Mesenchymal stem cell (in vitro differentiated cells and primary cell): ENCODE data around the gene CEND1.

Experiments
- DNase-seq: peaks from one replicate; pipeline ENCODE4 v3.0.0-alpha.2; 2013
- H2AFZ ChIP-seq: one replicate; pipeline ENCODE4 v1.6.1; 2013; ENCODE audit warnings: low read depth, mild to moderate bottlenecking, control low read depth, inconsistent platforms, low read length, moderate library complexity
- H2AK5ac ChIP-seq: 2 replicates; pipeline ENCODE4 v1.6.1; 2013; ENCODE audit warnings: low read length, moderate library complexity, mild to moderate bottlenecking, inconsistent platforms; ENCODE audit not compliant: severe bottlenecking
- H2BK120ac ChIP-seq: one replicate; pipeline ENCODE4 v1.6.1; 2013; ENCODE audit warnings: low read depth, mild to moderate bottlenecking, inconsistent platforms, low read length, moderate library complexity
- H2BK12ac ChIP-seq, 2 experiments: one replicate each; pipeline ENCODE4 v1.6.1; 2013; ENCODE audit warnings: inconsistent platforms in 2 of 2, low read length in 2 of 2, mild to moderate bottlenecking in 2 of 2, moderate library complexity in 2 of 2, control low read depth in 1 of 2
- H2BK15ac ChIP-seq: one replicate; pipeline ENCODE4 v1.6.1; 2013; ENCODE audit warnings: mild to moderate bottlenecking, low read depth, inconsistent platforms; ENCODE audit not compliant: poor library complexity, severe bottlenecking
- H2BK5ac ChIP-seq: 2 replicates; pipeline ENCODE4 v1.6.1; 2013; ENCODE audit warnings: low read depth, mild to moderate bottlenecking, low read length, control low read depth, inconsistent platforms; ENCODE audit not compliant: poor library complexity, severe bottlenecking
- H3K14ac ChIP-seq, 2 experiments: one replicate each; pipeline ENCODE4 v1.6.1; 2013; ENCODE audit warnings: inconsistent platforms in 2 of 2, low read length in 2 of 2, control low read depth in 1 of 2, mild to moderate bottlenecking in 1 of 2, moderate library complexity in 1 of 2
- H3K18ac ChIP-seq, 2 experiments: one replicate each; pipeline ENCODE4 v1.6.1; 2013; ENCODE audit warnings: inconsistent platforms in 2 of 2, low read length in 2 of 2, control low read depth in 1 of 2, low read depth in 1 of 2, mild to moderate bottlenecking in 1 of 2
- H3K23ac ChIP-seq, 2 experiments: one replicate each; pipeline ENCODE4 v1.6.1; 2013; ENCODE audit warnings: inconsistent platforms in 2 of 2, low read length in 2 of 2, mild to moderate bottlenecking in 2 of 2, moderate library complexity in 2 of 2, control low read depth in 1 of 2
- H3K27ac ChIP-seq: 2 replicates; pipeline ENCODE4 v1.5.1; 2013; ENCODE audit warnings: mild to moderate bottlenecking, moderate library complexity, low read length, control low read depth, inconsistent platforms; ENCODE audit not compliant: poor library complexity, severe bottlenecking
- H3K27me3 ChIP-seq, 2 experiments: 2 replicates each; pipeline versions ENCODE4 v1.6.1 to v1.7.0; 2013; ENCODE audit warnings: low read length in 2 of 2, mild to moderate bottlenecking in 2 of 2, moderate library complexity in 2 of 2, control low read depth in 1 of 2, inconsistent platforms in 1 of 2; ENCODE audit not compliant: control insufficient read depth in 1 of 2, insufficient read depth in 1 of 2
- H3K36me3 ChIP-seq, 2 experiments: 2 replicates each; pipeline versions ENCODE4 v1.6.1 to v1.7.0; 2013; ENCODE audit warnings: low read length in 2 of 2, control low read depth in 1 of 2, inconsistent platforms in 1 of 2, low read depth in 1 of 2, mild to moderate bottlenecking in 1 of 2; ENCODE audit not compliant: insufficient read depth in 2 of 2, control insufficient read depth in 1 of 2
- H3K4ac ChIP-seq, 2 experiments: one replicate each; pipeline ENCODE4 v1.6.1; 2013; ENCODE audit warnings: inconsistent platforms in 2 of 2, low read length in 2 of 2, mild to moderate bottlenecking in 2 of 2, moderate library complexity in 2 of 2, control low read depth in 1 of 2, low read depth in 1 of 2
- H3K4me1 ChIP-seq: 2 replicates; pipeline ENCODE4 v1.6.1; 2013; ENCODE audit warnings: low read depth, low read length, control low read depth; ENCODE audit not compliant: control insufficient read depth, insufficient read depth
- H3K4me2 ChIP-seq: 2 replicates; pipeline ENCODE4 v1.6.1; 2013; ENCODE audit warnings: low read length, mild to moderate bottlenecking, inconsistent platforms; ENCODE audit not compliant: poor library complexity, severe bottlenecking
- H3K4me3 ChIP-seq, 2 experiments: 2 replicates each; pipeline versions ENCODE4 v1.5.1 to v1.7.0; 2013; ENCODE audit warnings: low read length in 2 of 2, mild to moderate bottlenecking in 2 of 2, control low read depth in 1 of 2, low read depth in 1 of 2; ENCODE audit not compliant: insufficient read depth in 1 of 2
- H3K79me1 ChIP-seq: replicated peaks from 2 replicates; pipeline ENCODE4 v1.6.1; 2013; ENCODE audit warnings: mild to moderate bottlenecking, control low read depth, low read length, inconsistent platforms; ENCODE audit not compliant: poor library complexity, severe bottlenecking
- H3K9ac ChIP-seq: 2 replicates; pipeline ENCODE4 v1.7.0; 2013; ENCODE audit warnings: mild to moderate bottlenecking, low read length, moderate library complexity
- H3K9me3 ChIP-seq: 2 replicates; pipeline ENCODE4 v1.7.0; 2013; ENCODE audit warnings: mild to moderate bottlenecking, low read length; ENCODE audit not compliant: control insufficient read depth
- H4K8ac ChIP-seq: one replicate; pipeline ENCODE4 v1.6.1; 2013; ENCODE audit warnings: inconsistent platforms, mild to moderate bottlenecking, low read length, moderate library complexity
- H4K91ac ChIP-seq: one replicate; pipeline ENCODE4 v1.6.1; 2013; ENCODE audit warnings: mild to moderate bottlenecking, low read length, inconsistent platforms
- WGBS: methylation state at CpG from one replicate; pipeline ENCODE4 v1.1.7; 2013; ENCODE audit warnings: mixed read lengths; 5-methylcytosine and 5-hydroxymethylcytosine counted together

Gene CEND1

DNA sequence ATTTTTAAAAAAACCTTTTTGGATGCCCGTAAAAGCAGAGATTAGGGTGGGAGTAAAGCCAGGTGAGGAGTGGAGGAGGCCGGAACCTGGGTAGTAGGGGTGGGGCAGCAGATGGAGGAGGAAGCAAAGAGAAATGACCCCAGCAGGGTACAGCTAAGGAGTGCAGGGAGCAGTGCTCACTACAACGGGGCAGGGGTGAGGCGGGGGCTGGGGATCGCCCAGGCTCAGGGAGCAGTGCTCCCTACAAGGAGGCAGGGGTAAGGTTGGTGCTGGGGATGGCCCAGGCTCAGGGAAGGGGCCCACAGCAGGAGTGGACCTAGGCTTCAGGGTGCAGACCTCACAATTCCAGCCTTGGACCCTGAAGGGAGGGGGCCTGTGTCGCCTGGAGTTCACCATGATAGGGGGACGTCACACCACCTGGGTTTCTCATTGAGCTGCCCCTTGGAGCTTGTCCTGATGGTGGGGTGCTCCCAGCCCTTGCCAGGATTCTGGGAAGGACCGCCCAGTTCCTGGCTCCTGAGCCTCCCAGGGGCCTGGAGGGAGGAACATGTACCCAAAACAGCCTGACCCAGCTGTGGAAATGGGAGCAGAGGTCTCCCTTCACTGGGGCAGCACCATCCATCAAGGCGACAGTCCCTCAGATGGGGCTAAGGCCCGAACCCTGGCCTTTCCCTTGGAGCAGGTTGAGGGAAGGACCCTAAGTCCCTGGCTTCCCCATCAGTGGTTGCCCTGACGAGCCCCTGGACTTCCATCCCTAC lies 26.0 kb upstream of the CEND1 start:
- no peak for DNase-seq
- Histone ChIP-seq H3K79me1 (peaks cover 13% of the 10 kb centered on the region), H3K9ac (no peak overlapping the region), H2BK12ac (no peak overlapping the region), H3K27me3 (no peaks in the 10 kb centered on the region), H3K23ac (peak overlapping the region in 1 of 2 experiments; percentile 74), H2BK120ac (no peak overlapping the region), H3K4me2 (no peak overlapping the region), H3K14ac (no peak overlapping the region), H3K27ac (no peak overlapping the region), H2BK5ac (no peak overlapping the region), H2BK15ac (no peak overlapping the region), H3K9me3 (no peaks in the 10 kb centered on the region), H3K18ac (peak overlapping the region in 1 of 2 experiments; percentile 7), H2AFZ (no peak overlapping the region), H2AK5ac (peak overlapping the region; percentile 13), H4K8ac (peak overlapping the region; percentile 51), H3K4me1 (peaks cover 34% of the 10 kb centered on the region), H4K91ac (no peak overlapping the region), H3K4ac (no peak overlapping the region), H3K36me3 (peaks cover 30 to 50% of the 10 kb centered on the region in 2 experiments), H3K4me3 (no peak overlapping the region)
- 91% methylated on average over 11 of the region's 11 CpGs for WGBS

DNA sequence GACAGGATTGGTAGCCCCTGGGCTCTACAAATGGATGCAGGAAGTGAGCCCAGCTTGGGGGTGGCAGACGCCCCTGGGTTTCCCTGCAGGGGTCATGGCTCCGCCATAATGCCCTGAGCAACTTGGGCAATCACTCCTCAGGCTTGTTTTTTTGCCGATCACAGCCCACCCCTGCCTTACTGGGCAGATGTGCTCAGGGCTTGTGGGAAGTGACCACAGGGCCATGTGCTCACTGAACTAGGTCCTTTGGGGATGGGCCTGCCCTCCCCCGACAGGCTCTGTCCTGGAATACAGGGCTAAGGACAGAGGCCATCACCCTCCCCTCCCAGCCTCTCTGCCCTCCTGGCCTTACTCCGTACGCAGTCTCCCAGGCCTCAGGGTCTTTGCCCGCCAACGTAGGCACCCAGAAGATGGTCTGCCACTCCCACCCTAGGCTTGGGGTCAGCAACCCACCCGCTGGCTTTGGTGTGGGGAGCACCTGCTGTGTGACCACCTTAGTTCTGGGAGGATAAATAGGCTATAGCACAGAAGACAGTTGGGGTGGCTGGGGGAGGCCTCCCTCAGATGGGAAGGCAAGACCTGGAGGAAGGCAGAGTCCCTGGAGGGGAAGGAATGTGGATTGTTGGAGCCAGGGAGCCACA lies 23.7 kb upstream of the CEND1 start:
- no peak overlapping the region for H3K4ac ChIP-seq
- H3K23ac ChIP-seq = no peak overlapping the region
- H2AFZ ChIP-seq = no peak overlapping the region
- peaks cover 30 to 48% of the 10 kb centered on the region in 2 experiments for H3K36me3 ChIP-seq
- no peaks in the 10 kb centered on the region for H3K27me3 ChIP-seq
- no peak overlapping the region for H3K27ac ChIP-seq
- no peak overlapping the region for H2BK12ac ChIP-seq
- no peak overlapping the region for H3K4me3 ChIP-seq
- peaks cover 22% of the 10 kb centered on the region for H3K4me1 ChIP-seq
- no peak overlapping the region for H2AK5ac ChIP-seq
- H3K9me3 ChIP-seq = no peaks in the 10 kb centered on the region
- peak overlapping the region; percentile 29 for H3K9ac ChIP-seq
- H2BK15ac ChIP-seq = no peak overlapping the region
- H4K8ac ChIP-seq = no peak overlapping the region
- 91% methylated on average over 9 of the region's 9 CpGs for WGBS
- H3K4me2 ChIP-seq = no peak overlapping the region
- H3K79me1 ChIP-seq = peaks cover 11% of the 10 kb centered on the region
- no peak overlapping the region for H2BK120ac ChIP-seq
- H2BK5ac ChIP-seq = no peak overlapping the region
- no peak overlapping the region for H4K91ac ChIP-seq
- DNase-seq = no peak
- H3K18ac ChIP-seq = no peak overlapping the region
- no peak overlapping the region for H3K14ac ChIP-seq

DNA sequence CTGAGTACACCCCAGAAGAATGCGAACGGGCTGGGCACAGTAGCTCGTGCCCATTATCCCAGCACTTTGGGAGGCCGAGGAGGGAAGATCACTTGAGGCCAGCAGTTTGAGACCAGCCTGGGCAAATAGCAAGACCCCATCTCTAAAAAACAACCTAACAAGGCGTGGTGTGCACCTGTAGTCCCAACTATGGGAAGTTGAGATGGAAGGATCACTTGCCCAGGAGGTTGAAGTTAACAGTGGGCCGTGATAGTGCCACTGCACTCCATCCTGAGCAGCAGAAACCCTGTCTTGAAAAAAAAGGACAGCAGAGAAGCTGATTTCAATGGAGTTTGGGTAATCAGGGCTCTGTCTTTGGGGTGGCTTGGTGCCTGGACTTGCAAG lies 23.2 kb upstream of the CEND1 start:
- Histone ChIP-seq H3K27ac (no peak overlapping the region), H3K14ac (no peak overlapping the region), H3K18ac (no peak overlapping the region), H2BK120ac (no peak overlapping the region), H3K27me3 (no peaks in the 10 kb centered on the region), H3K4me3 (no peak overlapping the region), H2AFZ (no peak overlapping the region), H3K9ac (no peak overlapping the region), H3K4me2 (no peak overlapping the region), H2AK5ac (no peak overlapping the region), H3K79me1 (peaks cover 12% of the 10 kb centered on the region), H2BK12ac (no peak overlapping the region), H3K4ac (no peak overlapping the region), H3K36me3 (peaks cover 30 to 48% of the 10 kb centered on the region in 2 experiments), H3K9me3 (no peaks in the 10 kb centered on the region), H3K4me1 (peaks cover 21% of the 10 kb centered on the region), H4K8ac (no peak overlapping the region), H2BK5ac (no peak overlapping the region), H2BK15ac (no peak overlapping the region), H4K91ac (no peak overlapping the region), H3K23ac (no peak overlapping the region)
- 95% methylated on average over 5 of the region's 6 CpGs for WGBS
- no peak for DNase-seq

DNA sequence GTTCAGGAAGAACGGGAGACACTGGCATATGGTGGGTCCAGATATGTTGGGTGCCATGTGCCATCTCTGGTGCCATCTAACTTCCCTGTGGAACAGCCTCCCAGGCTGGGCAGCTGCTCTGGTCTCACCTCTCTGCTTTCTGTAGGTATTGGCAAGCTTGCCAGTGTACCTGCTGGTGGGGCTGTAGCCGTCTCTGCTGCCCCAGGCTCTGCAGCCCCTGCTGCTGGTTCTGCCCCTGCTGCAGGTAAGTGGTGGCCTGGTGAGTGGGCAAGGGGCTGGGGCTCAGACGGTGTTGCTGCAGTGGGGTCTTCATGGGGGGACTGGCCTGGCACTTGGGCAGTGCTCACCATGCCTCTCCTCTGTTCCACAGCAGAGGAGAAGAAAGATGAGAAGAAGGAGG lies 22.5 kb upstream of the CEND1 start:
- H2BK15ac ChIP-seq = no peak overlapping the region
- WGBS = 86% methylated on average over 3 of the region's 3 CpGs
- no peak overlapping the region for H2BK5ac ChIP-seq
- DNase-seq = no peak
- H3K23ac ChIP-seq = no peak overlapping the region
- H3K4ac ChIP-seq = no peak overlapping the region
- H3K4me3 ChIP-seq = no peak overlapping the region
- H4K91ac ChIP-seq = no peak overlapping the region
- H2BK120ac ChIP-seq = no peak overlapping the region
- H2AK5ac ChIP-seq = no peak overlapping the region
- H3K79me1 ChIP-seq = peaks cover 12% of the 10 kb centered on the region
- H3K9ac ChIP-seq = no peak overlapping the region
- peaks cover 21% of the 10 kb centered on the region for H3K4me1 ChIP-seq
- no peak overlapping the region for H3K27ac ChIP-seq
- H3K9me3 ChIP-seq = no peaks in the 10 kb centered on the region
- no peak overlapping the region for H2BK12ac ChIP-seq
- no peak overlapping the region for H3K18ac ChIP-seq
- H3K4me2 ChIP-seq = no peak overlapping the region
- H2AFZ ChIP-seq = no peak overlapping the region
- peaks cover 30 to 48% of the 10 kb centered on the region in 2 experiments for H3K36me3 ChIP-seq
- H4K8ac ChIP-seq = peak overlapping the region; percentile 19
- no peak overlapping the region for H3K14ac ChIP-seq
- H3K27me3 ChIP-seq = no peaks in the 10 kb centered on the region
